CD4-positive, alpha-beta T cell treated with Interleukin-10 for 1 hour (primary cell): Measurements from ENCODE around the gene RNFT1.
"Not testable (repeated sequence)": the region's sequence is repeated elsewhere in the genome, so short reads cannot be mapped to it uniquely, and the experiment has no call there.

Experiments used
- DNase-seq: peaks from one replicate; pipeline ENCODE4 v3.0.0-alpha.2; 2020

RNFT1 gene, protein sequence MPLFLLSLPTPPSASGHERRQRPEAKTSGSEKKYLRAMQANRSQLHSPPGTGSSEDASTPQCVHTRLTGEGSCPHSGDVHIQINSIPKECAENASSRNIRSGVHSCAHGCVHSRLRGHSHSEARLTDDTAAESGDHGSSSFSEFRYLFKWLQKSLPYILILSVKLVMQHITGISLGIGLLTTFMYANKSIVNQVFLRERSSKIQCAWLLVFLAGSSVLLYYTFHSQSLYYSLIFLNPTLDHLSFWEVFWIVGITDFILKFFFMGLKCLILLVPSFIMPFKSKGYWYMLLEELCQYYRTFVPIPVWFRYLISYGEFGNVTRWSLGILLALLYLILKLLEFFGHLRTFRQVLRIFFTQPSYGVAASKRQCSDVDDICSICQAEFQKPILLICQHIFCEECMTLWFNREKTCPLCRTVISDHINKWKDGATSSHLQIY

DNA sequence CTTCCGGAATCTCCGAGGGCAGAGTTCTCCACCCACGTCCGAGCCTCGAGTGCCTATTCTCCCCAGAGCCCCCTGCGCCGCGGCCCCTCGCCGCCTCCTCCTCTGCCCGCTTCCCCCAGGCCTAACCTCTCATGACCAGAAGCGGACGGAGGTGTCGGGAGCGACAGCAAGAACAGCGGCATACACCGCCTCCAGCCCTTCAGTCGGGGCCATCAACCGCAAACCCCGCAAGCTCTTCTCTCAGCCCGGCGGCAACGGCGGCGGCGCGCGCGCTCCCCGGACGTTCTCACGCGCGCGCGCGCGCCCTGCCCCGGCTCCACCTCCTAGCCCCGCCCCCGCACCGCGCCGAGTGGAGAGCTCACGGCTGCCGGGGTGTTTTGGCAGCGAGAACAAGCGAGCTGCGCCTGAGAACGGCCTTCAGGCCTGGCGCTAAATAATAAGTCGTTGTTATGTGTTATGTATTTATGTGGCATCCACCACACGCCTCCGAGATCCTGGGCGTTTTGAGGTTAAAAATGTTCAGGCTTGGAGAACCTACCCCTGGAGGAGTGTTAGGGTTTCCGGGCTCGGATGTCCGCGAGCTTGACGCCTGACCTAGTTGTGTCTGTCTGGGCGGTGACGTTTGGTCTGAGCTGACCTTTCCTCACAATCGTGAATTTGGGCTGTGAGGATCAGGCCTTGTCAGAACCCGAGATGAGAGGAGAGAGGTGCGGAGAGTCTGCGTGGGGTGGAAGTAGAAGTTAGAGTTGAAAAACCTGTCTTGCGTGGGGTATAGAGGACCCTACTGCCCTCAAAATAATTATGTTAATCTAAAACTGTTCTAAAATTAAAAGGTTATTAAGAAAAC is at the start of gene RNFT1:
TSS of gene RNFT1 (minus strand) at position 259 of the 847 bp plus-strand sequence. CDS start at position 182, 77 bp downstream.
- DNase-seq = peak; percentile 91

DNA sequence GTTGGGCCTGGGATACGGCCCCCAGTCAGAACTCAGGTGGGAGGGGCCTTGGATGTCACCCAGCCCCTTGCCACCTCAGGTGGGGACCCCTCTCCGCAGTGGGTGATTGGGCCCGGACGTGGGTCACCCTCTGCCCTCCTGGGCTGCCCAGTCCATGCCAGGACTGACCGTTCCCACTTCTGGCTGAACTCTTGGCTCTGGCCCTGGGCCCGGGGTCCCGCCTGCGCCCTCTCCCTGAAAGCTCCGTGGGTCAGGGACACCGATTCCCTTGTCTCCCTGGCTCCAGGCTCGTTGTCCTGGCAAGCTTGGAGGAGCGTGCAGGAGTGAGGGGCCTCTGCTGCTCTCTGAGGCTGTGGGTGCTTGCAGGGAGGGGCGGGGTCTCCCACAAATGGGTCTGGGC is 44.8 kb upstream of the RNFT1 start:
- DNase-seq = not testable (repeated sequence)

DNA sequence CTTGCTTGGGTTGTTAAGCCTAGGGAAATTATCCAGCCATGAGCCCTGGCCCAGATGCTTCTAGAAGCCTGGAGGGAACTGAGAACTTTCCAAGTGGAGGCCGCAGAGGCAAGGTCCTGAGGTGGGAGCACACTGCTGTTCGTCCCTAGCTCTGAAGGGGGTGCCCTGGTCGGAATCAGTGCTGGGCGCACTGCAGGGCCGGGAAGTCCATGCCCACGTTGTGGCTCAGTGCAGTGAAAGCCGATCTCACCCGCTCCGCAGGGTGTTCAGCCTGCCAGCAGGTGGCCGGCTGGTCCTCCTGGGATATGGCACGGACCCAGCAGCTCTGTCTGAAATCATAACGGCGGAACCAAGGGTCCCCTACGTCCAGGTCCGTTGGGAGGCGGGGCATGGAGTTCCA is 43.8 kb upstream of the RNFT1 start:
- DNase-seq = not testable (repeated sequence)

DNA sequence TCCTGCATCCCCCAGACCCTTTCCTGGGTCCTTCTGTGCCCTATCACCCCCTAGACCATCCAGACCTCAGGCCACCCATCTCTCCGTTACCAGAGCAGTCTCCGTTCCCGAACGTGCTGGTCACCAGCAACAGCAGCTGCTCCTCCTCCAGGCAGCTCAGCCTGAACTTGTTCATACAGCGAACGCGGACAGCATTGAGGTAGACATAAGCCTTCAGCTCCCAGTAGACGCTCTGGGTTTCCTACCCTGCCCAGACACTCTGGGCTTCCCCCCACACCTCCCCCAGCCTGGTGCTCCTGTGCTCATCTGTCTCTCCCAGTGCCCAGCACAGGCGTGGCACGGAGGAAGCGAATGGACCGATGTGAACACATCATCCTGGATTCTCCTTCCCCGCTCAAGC is 41.6 kb upstream of the RNFT1 start:
- no peak for DNase-seq

DNA sequence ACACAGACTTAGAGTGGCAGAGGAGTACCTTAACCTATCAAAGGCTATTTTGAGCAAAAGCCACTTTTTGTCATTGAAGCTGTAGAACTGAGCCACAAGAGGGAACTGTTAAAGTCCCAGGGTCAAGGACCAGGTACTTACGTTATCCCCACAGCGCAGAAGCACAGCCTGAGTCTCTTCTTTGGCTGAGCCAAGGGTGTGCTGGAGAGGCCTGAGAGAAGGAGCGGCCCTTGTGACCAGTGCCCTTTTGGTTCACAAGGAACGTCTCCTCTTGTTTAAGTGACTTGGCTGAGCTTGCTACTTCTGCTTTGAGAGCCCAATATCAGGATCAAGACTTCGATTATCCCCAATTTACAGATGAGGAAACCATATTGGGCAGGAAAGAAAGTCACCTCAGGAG is 40.0 kb upstream of the RNFT1 start:
- not testable (repeated sequence) for DNase-seq

DNA sequence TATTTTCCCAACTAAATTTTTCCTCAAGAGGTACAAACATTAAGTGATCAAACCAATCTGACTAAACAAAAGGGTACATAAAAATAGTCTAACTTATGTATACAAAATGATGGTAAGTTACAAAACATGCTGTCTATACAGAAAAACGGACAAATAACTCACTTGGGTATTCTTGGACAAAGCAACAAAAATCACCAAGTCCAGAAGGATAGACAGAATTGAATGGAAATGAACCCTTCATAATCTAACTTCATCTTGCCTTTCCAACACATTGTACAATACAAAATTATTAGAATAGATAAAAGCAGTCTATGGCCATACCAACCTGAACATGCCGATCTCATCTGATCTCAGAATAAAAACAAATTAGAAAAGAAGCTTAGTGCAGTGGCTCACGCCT is 37.9 kb upstream of the RNFT1 start:
- DNase-seq = not testable (repeated sequence)

DNA sequence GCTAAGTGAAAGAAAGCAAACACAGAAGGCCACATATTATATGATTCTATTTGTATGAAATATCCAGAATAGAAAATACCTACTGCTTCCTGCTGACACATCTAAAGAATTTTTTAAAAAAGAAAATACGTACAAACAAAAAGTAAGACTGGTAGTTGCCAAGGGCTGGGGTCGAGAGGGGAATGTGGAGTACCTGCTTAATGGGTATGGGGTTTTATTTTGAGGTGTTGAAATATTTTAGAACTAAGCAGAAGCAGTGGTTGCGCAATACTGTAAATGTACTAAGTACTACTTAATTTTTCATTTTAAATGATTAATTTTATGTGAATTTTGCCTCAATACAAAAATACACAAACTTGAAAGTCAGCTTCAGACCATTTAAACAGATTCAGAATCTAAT is 32.1 kb upstream of the RNFT1 start:
- not testable (repeated sequence) for DNase-seq

DNA sequence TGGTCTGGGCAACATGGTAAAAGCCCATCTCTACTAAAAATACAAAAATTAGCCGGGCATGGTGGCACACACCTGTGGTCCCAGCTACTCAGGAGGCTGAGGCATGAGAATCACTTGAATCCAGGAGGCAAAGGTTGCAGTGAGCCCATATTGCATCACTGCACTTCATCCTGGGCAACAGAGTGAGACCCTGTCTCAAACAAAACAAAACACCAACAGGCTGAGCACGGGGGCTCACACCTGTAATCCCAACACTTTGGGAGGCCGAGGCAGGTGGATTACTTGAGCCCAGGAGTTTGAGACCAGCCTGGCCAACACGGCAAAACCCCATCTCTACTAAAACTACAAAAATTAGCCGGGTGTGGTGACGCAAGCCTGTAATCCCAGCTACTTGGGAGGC is 10.6 kb upstream of the RNFT1 start:
- DNase-seq = not testable (repeated sequence)

DNA sequence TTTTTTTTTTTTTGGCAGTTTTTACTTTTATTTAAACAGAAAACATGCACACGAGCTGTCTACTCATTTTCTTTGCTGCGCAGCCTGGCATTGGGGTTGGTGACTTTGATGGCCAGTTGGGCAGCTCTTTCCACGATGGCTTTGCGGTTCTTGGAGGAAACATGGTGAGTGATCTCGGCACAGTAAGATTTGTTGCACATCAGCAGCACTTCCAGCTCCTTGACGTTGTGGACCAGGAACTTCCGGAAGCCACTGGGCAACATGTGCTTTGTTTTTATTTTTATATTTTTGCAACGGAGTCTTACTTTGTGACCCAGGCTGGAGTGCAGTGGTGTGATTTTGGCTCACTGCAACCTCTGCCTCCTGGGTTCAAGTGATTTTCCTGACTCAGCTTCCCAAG is 8.9 kb upstream of the RNFT1 start:
- DNase-seq = not testable (repeated sequence)

DNA sequence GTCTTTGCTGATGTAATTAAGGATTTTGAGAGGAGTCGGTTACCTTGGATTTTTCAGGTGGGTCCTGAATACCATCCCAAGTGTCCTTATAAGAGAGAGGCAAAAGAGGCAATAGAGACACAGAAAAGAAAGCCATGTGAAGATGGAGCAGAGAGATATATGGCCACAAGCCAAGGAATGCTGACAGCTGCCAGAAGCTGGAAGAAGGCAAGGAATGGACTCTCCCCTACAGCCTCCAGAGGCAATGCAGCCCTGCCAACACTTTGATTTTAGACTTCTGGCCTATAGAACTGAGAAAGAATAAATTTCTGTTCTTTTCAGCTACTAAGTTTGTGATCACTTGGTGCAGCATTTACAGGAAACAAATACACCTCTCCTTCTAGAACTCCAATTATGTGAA is 8.2 kb upstream of the RNFT1 start:
- DNase-seq = no peak

DNA sequence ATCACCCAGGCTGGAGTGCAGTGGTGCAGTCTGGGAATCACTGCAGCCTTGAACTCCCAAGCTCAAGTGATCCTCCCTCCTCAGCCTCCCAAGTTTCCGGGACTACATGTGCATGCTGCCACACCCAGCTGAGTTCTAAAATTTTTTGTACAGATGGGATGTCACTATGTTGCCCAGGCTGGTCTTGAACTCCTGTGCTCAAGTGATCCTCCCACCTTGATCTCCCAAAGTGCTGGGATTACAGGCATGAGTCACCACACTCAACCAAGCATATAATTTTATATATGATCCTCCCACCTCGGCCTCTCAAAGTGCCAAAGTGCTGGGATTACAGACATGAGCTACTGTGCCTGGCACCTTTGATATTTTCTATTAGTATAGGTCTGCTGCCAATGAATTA is 7.2 kb upstream of the RNFT1 start:
- DNase-seq = not testable (repeated sequence)

DNA sequence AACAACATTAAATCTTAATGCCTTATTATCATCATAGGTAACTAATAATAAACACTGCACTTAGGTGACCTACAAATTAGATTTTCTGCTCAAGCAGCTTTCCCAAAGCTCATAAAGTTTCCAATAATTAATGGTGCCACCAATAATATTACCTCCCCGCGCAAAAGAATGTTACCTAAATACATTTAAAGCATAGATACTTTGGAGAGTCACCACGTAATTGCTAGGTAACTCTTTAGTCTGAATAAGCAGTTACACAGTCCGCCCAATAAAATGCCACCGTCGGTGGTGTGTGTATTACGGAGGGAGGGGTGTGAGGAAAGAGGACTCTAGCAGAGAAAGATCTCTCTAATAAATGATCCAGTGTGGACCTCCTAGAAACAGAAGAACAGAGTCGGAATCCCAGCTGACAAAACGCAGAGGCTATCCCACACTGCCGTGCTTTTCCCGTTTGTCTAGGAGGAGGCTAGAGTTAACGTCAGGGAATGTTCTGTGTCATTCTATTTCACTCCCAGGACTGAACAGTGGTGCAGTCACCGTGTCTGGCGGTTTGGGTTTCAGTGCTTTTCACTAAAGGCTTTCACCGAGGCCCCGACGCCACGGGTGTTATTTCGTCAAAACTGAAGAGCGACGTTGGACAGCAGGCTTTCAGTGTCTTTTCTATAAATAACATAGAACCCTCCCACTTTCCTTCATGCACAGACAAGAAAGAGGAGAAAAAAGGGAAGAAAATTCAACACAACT is 630 bp downstream of the RNFT1 start:
- peak; percentile 49 for DNase-seq

DNA sequence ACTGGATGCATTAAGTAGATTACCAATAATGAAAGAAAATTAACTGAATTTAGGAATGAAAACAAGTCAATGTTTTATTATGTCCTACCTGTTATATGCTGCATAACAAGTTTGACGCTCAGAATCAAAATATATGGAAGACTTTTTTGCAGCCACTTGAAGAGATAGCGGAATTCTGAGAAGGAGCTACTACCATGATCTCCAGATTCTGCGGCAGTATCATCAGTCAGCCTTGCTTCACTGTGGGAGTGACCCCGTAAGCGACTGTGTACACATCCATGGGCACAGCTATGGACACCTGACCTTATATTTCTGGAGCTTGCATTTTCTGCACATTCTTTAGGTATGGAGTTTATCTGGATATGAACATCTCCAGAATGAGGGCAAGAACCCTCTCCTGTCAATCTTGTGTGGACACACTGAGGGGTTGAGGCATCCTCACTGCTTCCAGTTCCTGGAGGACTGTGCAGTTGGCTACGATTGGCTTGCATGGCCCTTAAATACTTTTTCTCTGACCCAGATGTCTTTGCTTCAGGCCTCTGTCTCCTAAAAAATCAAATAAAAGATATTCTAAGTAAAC is 1.7 kb downstream of the RNFT1 start:
- no peak for DNase-seq

DNA sequence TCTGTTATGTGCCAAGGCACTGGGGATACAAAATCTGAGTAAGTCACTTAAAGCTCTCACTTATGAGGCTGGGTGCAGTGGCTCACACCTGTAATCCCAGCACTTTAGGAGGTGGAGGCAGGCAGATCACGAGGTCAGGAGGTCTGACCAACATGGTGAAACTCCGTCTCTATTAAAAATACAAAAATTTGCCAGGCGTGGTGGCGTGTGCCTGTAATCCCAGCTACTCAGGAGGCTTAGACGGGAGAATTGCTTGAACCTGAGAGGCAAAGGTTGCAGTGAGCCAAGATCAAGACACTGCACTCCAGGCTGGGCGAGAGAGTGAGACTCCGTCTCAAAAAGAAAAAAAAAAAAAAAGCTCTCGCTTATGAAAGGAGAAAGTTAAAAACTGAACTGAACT is 5.0 kb downstream of the RNFT1 start:
- not testable (repeated sequence) for DNase-seq

DNA sequence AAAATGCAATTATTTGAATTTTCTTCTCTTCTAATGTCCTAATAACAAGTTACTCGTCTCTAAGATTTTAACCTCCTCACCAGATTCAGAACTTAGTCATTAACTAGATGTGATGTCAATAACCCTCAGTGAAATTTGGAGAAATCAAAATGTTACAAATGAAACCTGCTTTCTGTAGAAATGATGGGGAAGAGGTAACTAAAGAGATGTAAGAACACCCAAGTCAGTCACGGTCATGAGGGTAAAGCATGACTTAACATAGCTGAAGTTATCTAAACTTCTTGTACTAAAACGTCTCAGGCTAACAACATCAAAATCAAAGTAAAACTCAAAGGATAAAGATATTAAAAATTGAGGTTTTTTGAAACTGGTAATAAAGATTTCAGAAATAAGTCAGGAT is 9.7 kb downstream of the RNFT1 start:
- DNase-seq = no peak

DNA sequence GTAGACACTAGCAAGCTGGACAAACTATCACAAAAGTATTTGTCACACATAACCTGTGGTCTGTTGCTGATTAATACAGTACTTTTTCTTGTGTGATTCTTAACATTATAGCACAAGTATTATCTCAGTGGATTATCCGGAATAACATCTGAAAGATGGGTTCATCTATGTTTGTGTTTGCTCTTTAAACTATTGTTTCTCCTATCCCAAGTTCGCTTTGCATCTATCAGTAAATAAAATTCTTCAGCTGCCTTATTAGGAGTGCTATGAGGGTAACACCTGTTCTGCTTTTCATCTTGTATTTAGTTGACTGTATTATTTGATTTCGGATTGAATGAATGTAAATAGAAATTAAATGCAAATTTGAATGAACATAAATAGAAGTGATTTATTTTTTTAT is 14.5 kb downstream of the RNFT1 start:
- DNase-seq = no peak

DNA sequence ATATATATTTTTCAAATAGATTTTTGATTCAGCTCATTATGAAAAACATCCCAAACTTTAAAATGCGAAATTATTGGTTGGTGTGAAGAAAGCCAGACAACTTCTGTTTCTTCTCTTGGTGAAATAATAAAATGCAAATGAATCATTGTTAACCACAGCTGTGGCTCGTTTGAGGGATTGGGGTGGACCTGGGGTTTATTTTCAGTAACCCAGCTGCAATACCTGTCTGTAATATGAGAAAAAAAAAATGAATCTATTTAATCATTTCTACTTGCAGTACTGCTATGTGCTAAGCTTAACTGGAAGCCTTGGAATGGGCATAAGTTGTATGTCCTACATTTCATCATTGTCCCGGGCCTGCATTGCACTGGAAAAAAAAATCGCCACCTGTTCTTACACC is 17.2 kb downstream of the RNFT1 start:
- DNase-seq = not testable (repeated sequence)

DNA sequence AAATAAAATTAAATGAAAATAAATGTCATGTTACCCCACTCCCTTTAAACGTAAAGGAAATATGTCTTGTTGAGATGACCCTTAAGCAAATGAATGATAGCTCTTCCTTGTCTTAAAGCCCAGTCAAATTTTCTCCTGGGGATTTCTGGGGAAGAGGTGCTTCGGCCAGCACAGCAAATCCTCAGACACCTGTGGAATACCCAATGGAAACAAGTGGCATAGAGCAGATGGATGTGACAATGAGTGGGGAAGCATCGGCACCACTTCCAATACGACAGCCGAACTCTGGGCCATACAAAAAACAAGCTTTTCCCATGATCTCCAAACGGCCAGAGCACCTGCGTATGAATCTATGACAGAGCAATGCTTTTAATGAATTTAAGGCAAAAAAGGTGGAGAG is 18.1 kb downstream of the RNFT1 start:
- not testable (repeated sequence) for DNase-seq

DNA sequence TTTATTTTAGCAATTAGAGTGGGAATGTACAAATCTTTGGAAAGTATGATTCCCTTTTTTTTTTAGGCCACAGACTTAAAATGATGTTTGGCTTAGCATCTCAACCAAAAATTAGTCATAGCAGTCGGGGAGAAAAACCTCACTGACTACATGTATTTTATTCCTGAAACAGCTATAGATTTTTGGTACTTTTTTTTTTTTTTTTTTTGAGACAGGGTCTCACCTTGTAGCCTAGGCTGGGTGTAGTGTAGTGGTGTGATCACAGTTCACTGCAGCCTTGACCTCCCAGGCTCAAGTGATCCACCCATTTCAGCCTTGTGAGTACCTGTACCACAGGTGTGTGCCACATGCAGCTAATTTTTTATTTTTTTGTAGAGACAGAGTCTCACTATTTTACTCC is 23.4 kb downstream of the RNFT1 start:
- DNase-seq = no peak

DNA sequence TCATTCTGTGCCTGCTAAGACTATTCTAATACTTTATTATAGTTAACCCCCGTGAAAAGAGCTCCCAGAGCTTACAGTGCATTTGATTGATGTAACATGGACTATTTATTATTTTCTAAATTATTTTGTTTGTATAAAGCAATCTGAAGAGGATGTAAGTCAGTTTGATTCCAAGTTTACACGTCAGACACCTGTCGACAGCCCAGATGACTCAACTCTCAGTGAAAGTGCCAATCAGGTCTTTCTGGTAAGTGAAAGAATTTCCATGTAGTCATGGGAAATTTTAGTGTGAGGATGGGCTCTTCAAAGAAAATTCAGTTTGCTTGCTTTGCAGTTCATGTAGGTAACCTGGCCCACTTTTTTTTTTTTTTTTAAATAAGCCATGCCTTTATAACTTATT is 23.8 kb downstream of the RNFT1 start:
- DNase-seq = not testable (repeated sequence)

DNA sequence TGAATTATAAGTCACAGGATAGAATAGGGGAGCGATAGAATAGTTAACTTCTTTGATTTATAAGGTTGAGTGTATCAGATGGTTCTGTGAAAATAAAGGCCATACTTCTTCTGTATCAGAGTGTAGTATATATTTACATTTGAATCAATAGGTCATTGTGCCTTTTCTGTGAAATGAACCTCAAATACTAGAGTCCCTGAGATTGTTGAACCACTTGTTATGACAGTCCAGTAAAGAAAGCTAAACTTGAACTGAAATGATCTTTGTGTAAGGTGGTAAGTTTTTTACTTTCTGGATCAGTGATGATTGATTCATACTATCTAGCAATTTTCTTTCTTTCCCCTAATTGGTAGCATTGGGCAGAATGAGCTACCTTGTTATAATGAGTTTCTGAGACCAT is 31.2 kb downstream of the RNFT1 start:
- DNase-seq = not testable (repeated sequence)

DNA sequence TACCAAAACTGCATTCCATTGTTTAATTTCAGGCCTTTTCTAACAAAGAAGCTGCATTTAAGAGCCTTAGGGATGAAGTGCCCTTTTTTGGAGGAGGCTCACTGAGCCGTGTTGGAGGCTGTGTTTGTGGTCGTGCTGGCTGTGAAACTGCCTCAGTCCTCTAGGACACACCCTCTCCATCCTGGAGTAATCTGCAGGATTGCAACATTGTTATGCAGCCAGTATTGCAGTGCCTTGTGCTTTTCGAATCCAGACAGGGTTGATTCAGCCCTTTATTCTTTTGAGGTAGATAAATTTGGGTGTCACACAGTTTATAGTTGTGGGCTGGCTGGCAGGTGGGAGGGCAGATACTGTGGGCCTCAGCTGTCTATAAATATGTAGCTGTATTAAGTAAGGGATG is 33.8 kb downstream of the RNFT1 start:
- DNase-seq = not testable (repeated sequence)

DNA sequence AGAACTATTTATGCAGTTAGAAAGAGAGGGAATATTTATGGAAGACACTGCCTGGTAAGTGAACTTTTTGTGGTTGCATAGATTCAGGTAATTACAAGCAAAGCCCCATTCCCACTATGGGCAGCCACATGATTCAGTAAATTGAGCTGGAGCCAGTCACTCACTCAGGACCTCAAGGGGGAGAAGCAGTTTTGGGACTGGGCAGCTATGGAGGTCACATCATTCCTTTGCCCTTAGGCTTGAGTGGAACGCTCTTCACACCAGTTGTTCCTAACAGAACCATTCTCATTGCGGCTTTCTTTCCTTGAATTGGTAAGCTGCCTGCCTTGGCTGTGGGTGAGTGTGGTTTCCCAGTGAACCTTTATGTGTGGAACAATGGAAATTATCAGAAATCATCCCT is 34.4 kb downstream of the RNFT1 start:
- DNase-seq = not testable (repeated sequence)
